Measurements from ENCODE around the gene FEM1B.

- TF ChIP-seq CTCF (IDR thresholded peaks at IDR 0.05; ENCODE audit: low read length) = no peak
- TF ChIP-seq EZH2 (optimal IDR thresholded peaks at IDR 0.05; ENCODE audit: low read depth, low read length) = no peak
- TF ChIP-seq EZH2phosphoT487 (IDR thresholded peaks at IDR 0.05; ENCODE audit: low read length) = no peak
Measured at GRCh38 chr15:68295014-68295805, 17.7 kb downstream of the FEM1B start.

Measured in MM.1S (cell line).